ENCODE results near the gene POR.
"Not testable (repeated sequence)": the region's sequence is repeated elsewhere in the genome, so short reads cannot be mapped to it uniquely, and the experiment has no call there.

DNA sequence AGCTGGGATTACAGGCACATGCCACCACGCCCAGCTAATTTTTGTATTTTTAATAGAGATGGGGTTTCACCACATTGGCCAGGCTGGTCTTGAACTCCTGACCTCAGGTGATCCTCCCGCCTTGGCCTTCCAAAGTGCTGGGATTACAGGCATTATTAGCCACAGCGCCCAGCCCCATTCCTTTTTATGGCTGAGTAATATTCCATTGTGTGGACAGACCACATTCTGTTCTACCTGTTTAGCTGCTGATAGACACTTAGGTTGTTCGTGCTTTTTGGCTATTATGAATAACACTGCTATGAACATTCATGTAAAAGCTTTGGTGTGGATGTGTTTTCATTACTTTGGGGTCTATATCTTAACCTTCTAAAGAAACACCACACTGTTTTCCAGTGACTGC, 103.6 kb downstream of the POR start:
- not testable (repeated sequence) for TF ChIP-seq CTCF, POLR2AphosphoS5 (IDR thresholded peaks at IDR 0.05)
